Activated CD8-positive, alpha-beta memory T cell treated with anti-CD3 and anti-CD28 coated beads for 1 hour (primary cell): ENCODE data around the gene LBH.

Experiments used
- DNase-seq, 2 donors: peaks; one replicate each; pipeline ENCODE4 v3.0.0-alpha.2; 2020; ENCODE audit warnings: low read depth in 1 of 2; ENCODE audit errors: extremely low read depth in 1 of 2

The LBH gene

DNA sequence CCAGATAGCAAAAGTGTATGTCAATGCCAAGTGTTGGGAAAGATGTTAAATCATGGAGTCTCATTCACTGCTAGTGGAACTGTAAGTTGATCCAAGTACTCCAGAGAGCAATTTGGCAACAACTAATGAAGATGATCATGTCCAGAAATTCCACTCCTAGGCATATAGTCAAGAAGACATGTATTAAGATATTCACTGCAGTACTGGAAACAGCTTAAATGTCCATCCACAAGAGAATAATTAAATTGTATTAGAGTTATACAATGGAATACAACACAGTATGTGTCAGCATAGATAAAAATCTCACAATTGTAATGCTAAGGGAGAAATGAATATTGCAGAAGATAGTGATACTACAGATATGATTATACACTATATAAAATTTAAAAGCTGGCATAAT is 15.2 kb upstream of the LBH start:
- no peak for DNase-seq

GRCh38 chr2:30217644-30218337 is 13.5 kb upstream of the LBH start:
- DNase-seq: no peak

- DNase-seq: no peak
These were observed 13.0 kb upstream of the LBH start for GRCh38 chr2:30218338-30218713.

- no peak for DNase-seq
These were observed 12.5 kb upstream of the LBH start for GRCh38 chr2:30218814-30219213.

- no peak for DNase-seq
These were observed 11.2 kb upstream of the LBH start for GRCh38 chr2:30219886-30220875.

- no peak for DNase-seq
These were observed 9.8 kb upstream of the LBH start for GRCh38 chr2:30221531-30221930.

- no peak for DNase-seq
These were observed 9.3 kb upstream of the LBH start for GRCh38 chr2:30222031-30222430.

DNA sequence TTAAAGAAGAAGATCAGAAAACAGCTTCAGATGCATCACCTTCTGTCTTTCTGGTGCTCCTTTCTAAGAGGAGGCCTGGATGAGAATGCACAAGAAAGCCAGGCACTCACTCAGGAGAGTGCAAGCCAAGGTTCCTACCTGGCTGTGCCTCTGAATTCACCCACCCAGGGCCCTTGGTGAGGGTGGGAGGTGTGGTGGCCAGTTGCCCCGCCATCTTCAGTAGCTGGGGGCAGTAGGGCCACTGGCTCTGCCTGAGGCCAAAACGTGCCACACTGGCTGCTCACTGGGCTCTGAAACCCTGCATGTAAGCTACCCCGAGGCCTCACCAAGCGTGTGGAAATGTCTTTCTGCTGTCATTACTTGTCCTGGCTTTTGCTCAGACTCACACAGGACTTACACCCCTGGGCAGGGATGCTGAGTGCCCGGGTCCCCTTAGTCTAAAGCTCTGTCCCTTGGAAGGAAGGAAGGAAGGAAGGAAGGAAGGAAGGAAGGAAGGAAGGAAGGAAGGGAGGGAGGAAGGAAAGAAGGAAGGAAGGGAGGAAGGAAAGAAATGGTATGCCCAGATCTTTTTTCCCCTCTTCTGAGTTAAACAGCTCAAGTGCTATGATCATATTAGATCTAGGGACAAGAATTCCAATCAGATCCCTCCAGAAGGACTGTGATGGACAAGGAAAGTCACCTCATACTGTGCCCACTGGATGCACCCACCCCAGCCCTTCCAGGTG is 8.5 kb upstream of the LBH start:
- DNase-seq: no peak

DNA sequence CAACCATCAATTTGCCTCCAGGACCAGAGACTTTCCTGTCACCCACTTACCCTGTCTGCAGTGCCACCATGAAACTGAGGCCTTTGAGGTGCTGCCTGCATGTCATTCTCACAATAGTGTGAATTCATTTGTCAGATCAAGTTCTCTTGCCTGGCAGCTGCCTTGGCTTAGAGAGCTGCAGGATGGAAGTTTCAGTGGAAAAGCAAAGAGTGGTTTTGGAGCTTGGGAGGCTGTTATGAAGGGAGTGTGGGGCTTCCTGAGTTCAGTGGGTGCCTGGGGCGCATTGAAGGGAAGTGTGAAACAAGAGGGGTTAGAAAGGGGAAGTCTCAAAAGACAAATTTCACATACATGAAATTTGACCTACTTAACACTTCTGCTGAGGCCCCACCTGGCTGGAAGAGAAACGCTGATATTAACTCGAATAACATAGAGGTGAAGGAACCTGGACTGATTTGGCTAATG is 7.9 kb upstream of the LBH start:
- DNase-seq: no peak

- no peak for DNase-seq
These were observed 7.2 kb upstream of the LBH start for GRCh38 chr2:30224151-30224550.

- DNase-seq: no peak
These were observed 6.1 kb upstream of the LBH start for GRCh38 chr2:30225131-30225762.

GRCh38 chr2:30226144-30227032 is 4.9 kb upstream of the LBH start:
- DNase-seq: no peak

DNA sequence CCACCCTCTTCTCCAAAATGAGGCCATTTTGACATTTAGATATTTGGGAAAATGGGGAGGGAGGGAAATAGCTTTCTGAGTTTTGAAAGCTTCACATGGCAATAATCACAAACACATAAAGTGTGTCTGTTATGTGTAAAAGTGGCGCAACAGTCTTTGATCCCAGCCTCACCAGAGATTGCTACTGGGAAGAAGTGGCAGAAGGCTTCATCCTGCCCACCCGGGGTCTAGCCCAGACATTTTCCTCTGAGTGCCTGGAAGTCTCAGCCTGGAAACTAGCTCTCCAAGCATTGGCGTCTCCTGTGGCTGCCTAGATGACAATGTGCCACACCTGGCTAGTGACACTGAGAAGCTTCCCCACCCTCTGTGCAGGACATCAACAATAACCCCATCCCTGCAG is 1.7 kb upstream of the LBH start:
- DNase-seq: no peak

- no peak for DNase-seq
These were observed 680 bp upstream of the LBH start for GRCh38 chr2:30230497-30231211.

GRCh38 chr2:30231996-30232800 is 864 bp downstream of the LBH start:
- peak; percentile 55 to 59 for DNase-seq

- no peak for DNase-seq
These were observed 1.4 kb downstream of the LBH start for GRCh38 chr2:30232801-30233130.

GRCh38 chr2:30233271-30234009 is 2.1 kb downstream of the LBH start:
- no peak for DNase-seq
